GM19395 (cell line): ENCODE results near the gene HIPK2.
"Not testable (repeated sequence)": the region's sequence is repeated elsewhere in the genome, so short reads cannot be mapped to it uniquely, and the experiment has no call there.

Source experiments
- ATAC-seq: cut with Tn5 transposase; IDR thresholded peaks from one replicate; pipeline ENCODE4 v1.9.1; 2021; ENCODE audit warnings: mild to moderate bottlenecking, moderate library complexity; ENCODE audit not compliant: unreplicated experiment

HIPK2 gene

GRCh38 chr7:139679731-139680594, 97.8 kb downstream of the HIPK2 start:
- no peak for ATAC-seq

DNA sequence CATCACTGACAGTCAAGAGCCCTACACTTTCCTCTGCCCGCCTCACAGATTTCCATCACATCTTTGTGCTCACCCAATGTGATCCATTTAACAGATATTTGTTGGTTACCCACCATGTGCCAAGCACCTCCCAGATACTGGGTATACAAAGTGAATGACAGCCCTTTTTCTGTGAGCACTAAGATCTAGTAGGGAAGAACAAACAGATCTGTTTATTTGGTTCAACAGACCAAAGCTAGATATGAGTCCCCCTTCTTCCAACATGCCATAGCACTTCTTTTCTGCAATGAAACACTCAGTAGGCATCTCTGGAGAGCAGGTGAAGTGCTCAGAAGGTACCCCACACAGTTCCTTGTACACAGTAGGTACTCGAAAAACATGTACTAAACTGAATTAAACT, 101.4 kb downstream of the HIPK2 start:
- no peak for ATAC-seq

DNA sequence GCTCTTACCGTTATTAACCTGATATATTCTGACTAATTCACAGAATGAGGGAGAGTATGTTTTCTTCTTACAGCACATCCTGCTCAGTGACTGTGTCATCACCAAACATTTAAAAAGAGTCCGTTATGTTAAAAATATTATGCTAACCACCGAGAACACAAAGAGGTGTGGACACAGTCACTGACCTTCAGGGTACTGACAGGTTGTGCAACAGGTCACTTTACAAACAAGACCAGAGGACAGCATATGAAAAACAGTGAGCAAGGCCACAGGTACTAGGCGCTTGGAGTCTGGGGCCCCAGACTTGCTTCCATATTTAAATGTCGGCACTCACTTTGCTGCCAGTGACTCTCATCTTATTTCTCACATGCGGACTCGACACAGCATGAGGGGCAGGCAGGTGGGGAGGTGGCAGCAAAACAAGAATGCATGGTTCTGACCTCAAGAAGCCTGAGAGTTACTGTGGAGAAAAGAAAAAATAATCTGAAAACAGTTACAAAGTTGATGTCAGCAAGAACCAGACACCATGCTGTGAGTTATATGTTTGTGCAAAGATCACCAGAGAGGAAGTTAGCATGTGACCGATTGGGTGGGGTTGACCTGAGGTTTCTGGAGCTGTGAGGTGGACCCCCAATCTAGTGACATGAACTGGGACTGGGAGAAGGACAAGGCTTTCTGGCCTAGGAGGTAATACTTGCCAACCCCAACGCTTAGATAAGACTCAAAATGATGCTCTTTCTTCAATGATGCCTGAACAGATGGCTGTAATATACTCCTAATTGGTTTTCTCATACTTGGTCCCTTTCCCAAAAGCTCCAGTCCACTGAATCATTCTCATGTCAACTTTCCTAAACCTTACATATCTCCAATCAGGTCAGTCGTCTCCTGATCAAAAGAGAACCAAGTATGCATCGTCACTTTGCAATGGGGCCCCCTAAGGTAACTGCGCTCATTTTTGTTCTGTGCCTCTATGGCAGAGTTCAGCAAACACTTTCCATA, 102.4 kb downstream of the HIPK2 start:
- no peak for ATAC-seq

- ATAC-seq: no peak
These were observed 103.1 kb downstream of the HIPK2 start for GRCh38 chr7:139674752-139675126.

- ATAC-seq: no peak
These were observed 103.5 kb downstream of the HIPK2 start for GRCh38 chr7:139674341-139674740.

GRCh38 chr7:139673762-139674161, 104.0 kb downstream of the HIPK2 start:
- ATAC-seq: no peak

GRCh38 chr7:139673230-139673629, 104.6 kb downstream of the HIPK2 start:
- peak; percentile 81 for ATAC-seq

DNA sequence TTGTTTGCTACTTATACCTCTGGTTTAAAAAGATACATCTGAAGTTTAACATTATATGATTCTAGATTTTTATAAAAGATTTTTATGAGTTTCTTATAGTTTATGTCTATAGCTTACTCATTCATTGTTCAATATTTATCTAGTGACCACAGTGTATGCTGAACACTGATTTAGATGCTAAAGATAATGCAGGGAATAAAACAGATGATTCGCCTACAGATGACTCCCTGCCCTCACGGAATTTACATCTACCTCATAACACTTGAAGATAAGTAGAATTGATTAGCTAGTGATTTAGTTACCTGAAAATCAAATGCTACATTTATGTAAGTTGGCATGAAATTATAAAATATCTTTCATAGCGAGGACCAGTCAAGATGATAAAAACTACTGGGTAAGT, 105.8 kb downstream of the HIPK2 start:
- ATAC-seq: no peak

GRCh38 chr7:139670662-139671061, 107.1 kb downstream of the HIPK2 start:
- ATAC-seq: not testable (repeated sequence)

GRCh38 chr7:139669106-139670061, 108.4 kb downstream of the HIPK2 start:
- ATAC-seq: no peak

GRCh38 chr7:139667377-139667776, 110.4 kb downstream of the HIPK2 start:
- ATAC-seq: no peak

DNA sequence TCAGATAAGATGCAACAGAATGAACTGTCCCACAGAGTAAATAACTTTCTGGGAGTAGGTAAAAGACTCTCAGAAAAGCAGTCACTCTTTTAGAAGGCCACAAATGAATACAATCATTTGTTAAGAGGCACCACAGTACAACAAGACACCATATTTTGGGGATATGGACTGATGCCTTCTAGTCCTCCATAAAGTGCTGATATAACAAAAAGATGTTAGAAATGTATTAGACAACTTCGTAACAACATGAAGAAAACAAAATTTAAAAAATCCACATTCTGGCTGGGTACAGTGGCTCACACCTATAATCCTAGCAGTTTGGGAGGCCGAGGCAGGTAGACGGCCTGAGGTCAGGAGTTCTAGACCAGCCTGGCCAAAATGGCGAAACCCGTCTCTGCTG, 111.3 kb downstream of the HIPK2 start:
- no peak for ATAC-seq

DNA sequence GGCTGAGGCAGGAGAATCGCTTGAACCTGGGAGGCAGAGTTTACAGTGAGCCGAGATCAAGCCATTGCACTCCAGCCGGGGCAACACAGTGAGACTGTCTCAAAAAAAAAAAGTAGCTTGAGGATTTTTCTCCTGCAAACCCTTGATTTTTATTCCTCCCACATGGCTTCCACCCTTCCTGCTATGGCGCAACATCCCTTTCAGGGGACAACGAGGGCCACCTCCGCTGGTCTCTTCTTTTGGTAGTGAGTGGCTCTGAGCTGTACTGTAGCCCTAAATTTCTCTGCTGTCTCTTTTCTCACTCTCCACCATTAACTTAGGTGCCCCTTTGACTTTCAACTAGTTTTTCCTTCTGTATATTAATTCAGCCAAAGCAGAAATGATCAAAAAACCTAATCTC, 113.4 kb downstream of the HIPK2 start:
- ATAC-seq: no peak

DNA sequence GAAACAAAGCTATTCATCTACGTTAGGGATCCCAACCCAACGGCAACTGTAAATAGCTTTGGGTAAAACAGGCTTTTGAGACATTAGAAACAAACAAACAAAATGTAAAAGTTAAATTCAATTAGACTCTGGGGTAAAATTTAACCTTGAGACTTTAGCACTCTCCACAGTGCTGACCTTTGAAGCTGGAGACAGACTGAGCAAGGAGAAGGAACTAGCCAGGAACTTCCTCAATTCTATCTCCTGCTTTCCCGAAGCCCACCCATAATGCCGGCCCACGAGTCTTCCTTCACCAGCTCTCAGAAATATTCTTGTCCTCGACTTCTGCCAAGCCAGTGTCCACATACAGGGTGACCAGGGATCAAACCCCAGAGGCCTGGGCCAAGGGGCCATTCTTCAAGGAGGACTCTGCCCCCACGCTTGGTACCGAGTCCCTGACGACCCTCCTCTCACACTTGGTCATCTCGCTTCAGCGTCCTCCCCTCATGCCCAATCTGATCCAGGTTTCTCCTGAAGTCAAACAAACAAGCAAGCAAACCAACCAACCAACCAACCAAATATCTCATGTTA, 114.1 kb downstream of the HIPK2 start:
- no peak for ATAC-seq

GRCh38 chr7:139661903-139662302, 115.9 kb downstream of the HIPK2 start:
- no peak for ATAC-seq

DNA sequence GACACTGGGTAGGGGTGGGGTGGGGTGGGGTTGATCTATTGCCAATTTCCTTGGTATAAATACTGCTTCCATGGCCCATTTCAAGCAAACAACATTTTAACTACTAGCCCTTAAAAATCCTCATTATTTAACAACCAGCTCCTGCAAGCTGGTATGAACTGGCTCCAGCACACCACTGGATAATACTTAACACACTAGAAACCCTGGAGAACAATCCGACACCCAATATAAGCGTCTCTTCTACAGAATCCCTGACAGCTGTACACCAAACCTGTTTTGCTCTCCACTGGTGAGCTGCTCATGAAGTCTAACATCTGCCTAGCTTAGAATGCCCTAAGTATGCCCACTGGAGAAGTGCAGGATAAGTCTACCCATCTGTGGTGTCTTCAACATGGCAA, 116.8 kb downstream of the HIPK2 start:
- ATAC-seq: no peak

GRCh38 chr7:139660317-139661042, 117.3 kb downstream of the HIPK2 start:
- ATAC-seq: no peak

DNA sequence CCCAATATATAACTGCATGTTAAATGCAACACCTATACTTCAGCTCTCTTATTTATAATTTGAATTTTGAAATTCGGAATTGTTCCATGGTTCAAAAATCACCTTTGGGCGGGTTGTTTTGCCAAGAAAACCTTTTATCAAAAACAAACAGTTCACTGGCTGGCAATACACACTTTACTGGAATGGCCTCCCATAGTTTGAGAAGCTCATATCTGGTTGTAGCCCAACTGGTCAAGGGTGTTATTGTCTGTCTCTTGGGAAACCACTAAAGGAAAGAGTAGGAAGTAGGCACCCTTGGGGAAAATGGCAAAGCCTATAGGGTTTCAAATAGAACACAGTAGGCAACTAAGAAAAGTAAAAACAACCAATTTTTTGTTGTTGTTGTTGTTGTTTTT, 117.9 kb downstream of the HIPK2 start:
- no peak for ATAC-seq

GRCh38 chr7:139658908-139659675, 118.7 kb downstream of the HIPK2 start:
- ATAC-seq: no peak
